Fibroblast of the aortic adventitia (primary cell): ENCODE data around the gene CINP. TPM values are rescaled to one million over a fixed set of nuclear protein-coding genes. Genes with fewer than 3 reads are reported as not detected.

Experiments
- DNase-seq: peaks from one replicate; pipeline ENCODE4 v3.0.0-alpha.2; 2010; ENCODE audit warnings: low read depth
- H3K4me3 ChIP-seq: 2 replicates; pipeline ENCODE4 v1.5.1; 2011; ENCODE audit warnings: low read depth, mild to moderate bottlenecking, control low read depth, low read length, moderate library complexity
- CTCF ChIP-seq: IDR thresholded peaks from 2 replicates; pipeline ENCODE4 v1.5.1; 2011; ENCODE audit warnings: mild to moderate bottlenecking, low read length, control low read depth, inconsistent platforms; ENCODE audit not compliant: insufficient read depth
- total RNA-seq: library from RNA; depleted of rRNA; stranded (reverse); fragments of >200 nt; gene quantifications from 2 replicates; pipeline ENCODE4 v1.2.3, GENCODE V29; 2012; ENCODE audit warnings: low replicate concordance

The CINP gene
- total RNA-seq, 1 donor = 41.9 TPM

GRCh38 chr14:102318781-102319276 lies 43.9 kb downstream of the CINP start:
- no peak for TF ChIP-seq CTCF
- peak overlapping the region; percentile 84 for H3K4me3 ChIP-seq
- DNase-seq = no peak

- no peak for TF ChIP-seq CTCF
- H3K4me3 ChIP-seq = peak overlapping the region; percentile 66
- no peak for DNase-seq
Measured at GRCh38 chr14:102317564-102318248, 45.0 kb downstream of the CINP start.

- H3K4me3 ChIP-seq = peak overlapping the region; percentile 66
- DNase-seq = peak; percentile 92
- TF ChIP-seq CTCF = peak; percentile 79
Measured at GRCh38 chr14:102316743-102317563, 45.7 kb downstream of the CINP start.

- no peak for TF ChIP-seq CTCF
- DNase-seq = peak; percentile 84
- H3K4me3 ChIP-seq = peak overlapping the region; percentile 59
Measured at GRCh38 chr14:102316338-102316742, 46.4 kb downstream of the CINP start.

- DNase-seq = no peak
- TF ChIP-seq CTCF = no peak
- no peak overlapping the region for H3K4me3 ChIP-seq
Measured at GRCh38 chr14:102315121-102315520, 47.6 kb downstream of the CINP start.

GRCh38 chr14:102314242-102315011 lies 48.3 kb downstream of the CINP start:
- H3K4me3 ChIP-seq = peak overlapping the region; percentile 58
- peak; percentile 84 for DNase-seq
- peak; percentile 84 for TF ChIP-seq CTCF
